HL-60 (cell line): ENCODE measurements around the gene COL21A1.

Source experiments
- DNase-seq, 2 experiments: peaks; one replicate each; pipeline ENCODE4 v3.0.0-alpha.2; 2010 to 2020; ENCODE audit warnings: low read depth in 1 of 2, low spot score in 1 of 2
- H3K27ac ChIP-seq: fragments of 250-450 bp; sonication (Bioruptor Pico); replicated peaks from 2 replicates; pipeline ENCODE4 v1.5.1; 2020; ENCODE audit warnings: mild to moderate bottlenecking, moderate library complexity
- H3K27me3 ChIP-seq: fragments of 250-450 bp; sonication (Bioruptor Pico); 2 replicates; pipeline ENCODE4 v1.5.1; 2021; ENCODE audit warnings: mild to moderate bottlenecking, moderate library complexity; ENCODE audit not compliant: insufficient read depth, poor library complexity, severe bottlenecking
- H3K4me3 ChIP-seq: replicated peaks from 2 replicates; pipeline ENCODE4 v1.5.1; 2011; ENCODE audit warnings: mild to moderate bottlenecking, control low read depth, low read length; ENCODE audit not compliant: insufficient read depth
- GABPA ChIP-seq: IDR thresholded peaks from 2 replicates; pipeline ENCODE4 v1.6.1; 2012; ENCODE audit warnings: low read depth
- POLR2AphosphoS5 ChIP-seq: IDR thresholded peaks from 2 replicates; pipeline ENCODE4 v1.6.1; 2012; ENCODE audit warnings: low read depth
- SPI1 ChIP-seq: IDR thresholded peaks from 2 replicates; pipeline ENCODE4 v1.6.1; 2012; ENCODE audit warnings: low read depth, mild to moderate bottlenecking, borderline replicate concordance
- TF ChIP-seq, protein P1 (sequence below): IDR thresholded peaks from 2 replicates; pipeline ENCODE4 v1.6.1; 2012; ENCODE audit warnings: low read depth; ENCODE audit not compliant: insufficient replicate concordance
- TF ChIP-seq, protein P2 (sequence below): IDR thresholded peaks from one replicate; pipeline ENCODE4 v1.5.1; 2011; ENCODE audit warnings: low read length, control low read depth, inconsistent platforms; ENCODE audit not compliant: insufficient read depth

COL21A1 gene

DNA sequence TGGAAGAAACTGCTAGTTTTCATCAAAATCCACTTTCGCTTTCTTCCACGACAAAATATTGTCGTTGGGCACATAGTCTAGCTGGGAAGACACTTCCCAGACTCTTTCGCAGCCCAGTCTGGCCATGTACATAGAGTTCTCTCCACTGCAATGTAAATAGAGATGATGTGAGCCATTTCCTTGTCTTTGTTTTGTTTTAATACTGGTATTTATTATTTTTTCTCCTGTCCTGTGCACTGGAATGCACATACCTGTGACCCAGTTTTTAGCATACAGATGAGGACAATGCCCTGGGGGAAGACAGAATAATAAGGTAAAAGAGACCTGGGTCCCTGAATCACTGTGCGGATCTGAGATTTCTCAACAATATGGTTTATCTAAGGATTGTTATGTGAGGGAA lies 222.4 kb downstream of the COL21A1 start:
- H3K4me3 ChIP-seq: no peak overlapping the region
- no peaks in the 10 kb centered on the region for H3K27me3 ChIP-seq
- no peak overlapping the region for H3K27ac ChIP-seq
- no peak for DNase-seq
- TF ChIP-seq POLR2AphosphoS5: no peak
- no peak for TF ChIP-seq SPI1
- TF ChIP-seq, protein P1, sequence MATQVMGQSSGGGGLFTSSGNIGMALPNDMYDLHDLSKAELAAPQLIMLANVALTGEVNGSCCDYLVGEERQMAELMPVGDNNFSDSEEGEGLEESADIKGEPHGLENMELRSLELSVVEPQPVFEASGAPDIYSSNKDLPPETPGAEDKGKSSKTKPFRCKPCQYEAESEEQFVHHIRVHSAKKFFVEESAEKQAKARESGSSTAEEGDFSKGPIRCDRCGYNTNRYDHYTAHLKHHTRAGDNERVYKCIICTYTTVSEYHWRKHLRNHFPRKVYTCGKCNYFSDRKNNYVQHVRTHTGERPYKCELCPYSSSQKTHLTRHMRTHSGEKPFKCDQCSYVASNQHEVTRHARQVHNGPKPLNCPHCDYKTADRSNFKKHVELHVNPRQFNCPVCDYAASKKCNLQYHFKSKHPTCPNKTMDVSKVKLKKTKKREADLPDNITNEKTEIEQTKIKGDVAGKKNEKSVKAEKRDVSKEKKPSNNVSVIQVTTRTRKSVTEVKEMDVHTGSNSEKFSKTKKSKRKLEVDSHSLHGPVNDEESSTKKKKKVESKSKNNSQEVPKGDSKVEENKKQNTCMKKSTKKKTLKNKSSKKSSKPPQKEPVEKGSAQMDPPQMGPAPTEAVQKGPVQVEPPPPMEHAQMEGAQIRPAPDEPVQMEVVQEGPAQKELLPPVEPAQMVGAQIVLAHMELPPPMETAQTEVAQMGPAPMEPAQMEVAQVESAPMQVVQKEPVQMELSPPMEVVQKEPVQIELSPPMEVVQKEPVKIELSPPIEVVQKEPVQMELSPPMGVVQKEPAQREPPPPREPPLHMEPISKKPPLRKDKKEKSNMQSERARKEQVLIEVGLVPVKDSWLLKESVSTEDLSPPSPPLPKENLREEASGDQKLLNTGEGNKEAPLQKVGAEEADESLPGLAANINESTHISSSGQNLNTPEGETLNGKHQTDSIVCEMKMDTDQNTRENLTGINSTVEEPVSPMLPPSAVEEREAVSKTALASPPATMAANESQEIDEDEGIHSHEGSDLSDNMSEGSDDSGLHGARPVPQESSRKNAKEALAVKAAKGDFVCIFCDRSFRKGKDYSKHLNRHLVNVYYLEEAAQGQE: no peak
- no peak for TF ChIP-seq GABPA
- TF ChIP-seq, protein P2, sequence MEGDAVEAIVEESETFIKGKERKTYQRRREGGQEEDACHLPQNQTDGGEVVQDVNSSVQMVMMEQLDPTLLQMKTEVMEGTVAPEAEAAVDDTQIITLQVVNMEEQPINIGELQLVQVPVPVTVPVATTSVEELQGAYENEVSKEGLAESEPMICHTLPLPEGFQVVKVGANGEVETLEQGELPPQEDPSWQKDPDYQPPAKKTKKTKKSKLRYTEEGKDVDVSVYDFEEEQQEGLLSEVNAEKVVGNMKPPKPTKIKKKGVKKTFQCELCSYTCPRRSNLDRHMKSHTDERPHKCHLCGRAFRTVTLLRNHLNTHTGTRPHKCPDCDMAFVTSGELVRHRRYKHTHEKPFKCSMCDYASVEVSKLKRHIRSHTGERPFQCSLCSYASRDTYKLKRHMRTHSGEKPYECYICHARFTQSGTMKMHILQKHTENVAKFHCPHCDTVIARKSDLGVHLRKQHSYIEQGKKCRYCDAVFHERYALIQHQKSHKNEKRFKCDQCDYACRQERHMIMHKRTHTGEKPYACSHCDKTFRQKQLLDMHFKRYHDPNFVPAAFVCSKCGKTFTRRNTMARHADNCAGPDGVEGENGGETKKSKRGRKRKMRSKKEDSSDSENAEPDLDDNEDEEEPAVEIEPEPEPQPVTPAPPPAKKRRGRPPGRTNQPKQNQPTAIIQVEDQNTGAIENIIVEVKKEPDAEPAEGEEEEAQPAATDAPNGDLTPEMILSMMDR: no peak

DNA sequence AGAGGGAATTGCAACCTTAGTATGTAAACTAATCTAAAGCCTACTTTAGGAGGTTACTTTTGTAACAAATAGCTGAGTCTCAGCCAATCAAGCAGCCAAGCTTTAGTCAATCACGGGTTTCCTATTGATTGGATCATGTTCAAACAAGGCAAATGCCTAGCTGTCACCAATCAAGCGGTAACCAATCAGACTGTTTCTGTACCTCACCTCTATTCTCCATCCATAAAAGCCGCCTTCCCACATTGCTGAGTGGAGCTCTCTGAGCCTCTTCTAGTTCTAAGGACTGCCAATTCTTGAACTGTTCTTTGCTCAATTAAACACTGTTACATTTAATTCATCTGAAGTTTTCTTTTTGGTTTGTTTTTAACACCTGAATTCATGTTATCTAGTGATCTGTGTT lies 223.6 kb downstream of the COL21A1 start:
- no peak for TF ChIP-seq POLR2AphosphoS5
- TF ChIP-seq, protein P1: no peak
- TF ChIP-seq SPI1: no peak
- no peak for DNase-seq
- H3K27me3 ChIP-seq: no peaks in the 10 kb centered on the region
- no peak overlapping the region for H3K4me3 ChIP-seq
- no peak overlapping the region for H3K27ac ChIP-seq

DNA sequence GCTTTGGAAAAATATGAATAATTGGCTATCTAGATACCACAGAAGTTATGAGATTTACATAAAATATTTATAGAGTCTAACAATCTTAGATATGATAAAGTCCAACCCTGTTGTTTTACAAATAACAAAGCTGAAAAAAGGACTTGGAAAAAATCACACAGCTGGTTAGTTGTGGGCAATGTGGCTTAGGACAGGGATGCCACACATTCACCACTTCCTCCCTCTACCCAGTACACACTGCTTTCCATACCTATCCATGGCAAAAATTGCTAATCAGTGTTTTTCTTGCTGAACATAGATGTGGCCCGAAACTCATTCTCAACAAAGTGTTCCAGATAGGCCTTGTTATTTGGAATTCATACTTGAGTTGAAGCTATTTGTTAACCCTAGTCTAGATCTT lies 224.7 kb downstream of the COL21A1 start:
- DNase-seq: no peak
- Histone ChIP-seq H3K27ac (no peak overlapping the region), H3K27me3 (no peaks in the 10 kb centered on the region), H3K4me3 (no peak overlapping the region)
- TF ChIP-seq, protein P1: no peak
- TF ChIP-seq SPI1: peak; percentile 45; the same call in 1 of the 2 replicates

DNA sequence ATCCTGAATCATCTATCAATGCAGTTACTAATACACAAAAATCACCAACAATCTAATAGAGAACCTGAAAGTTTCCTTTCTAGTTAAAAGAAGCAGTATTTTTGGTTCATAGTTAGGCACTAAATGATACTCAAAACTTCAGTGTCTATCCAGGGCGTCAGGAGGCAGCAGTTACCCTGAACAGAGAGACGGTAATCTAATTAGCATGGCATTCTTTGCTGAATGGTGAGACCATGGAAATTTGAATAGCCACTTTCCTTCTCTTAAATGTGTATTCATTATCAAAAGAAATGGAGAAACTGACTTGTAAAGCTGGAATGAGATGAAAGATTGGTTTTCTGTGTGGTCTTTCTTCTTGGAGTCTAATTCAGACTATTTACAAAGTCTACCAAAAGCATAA lies 225.4 kb downstream of the COL21A1 start:
- Histone ChIP-seq H3K27ac (no peak overlapping the region), H3K27me3 (no peaks in the 10 kb centered on the region), H3K4me3 (no peak overlapping the region)
- no peak for DNase-seq
- TF ChIP-seq POLR2AphosphoS5: no peak
- TF ChIP-seq, protein P2: no peak
- TF ChIP-seq SPI1: no peak
- TF ChIP-seq GABPA: no peak
- TF ChIP-seq, protein P1: no peak
